ENCODE data around the gene ATP5PF.
A peak's percentile ranks its signal among the peaks of the same experiment; 100 is the strongest.
"Not testable (repeated sequence)": the region's sequence is repeated elsewhere in the genome, so short reads cannot be mapped to it uniquely, and the experiment has no call there.

The ATP5PF gene

DNA sequence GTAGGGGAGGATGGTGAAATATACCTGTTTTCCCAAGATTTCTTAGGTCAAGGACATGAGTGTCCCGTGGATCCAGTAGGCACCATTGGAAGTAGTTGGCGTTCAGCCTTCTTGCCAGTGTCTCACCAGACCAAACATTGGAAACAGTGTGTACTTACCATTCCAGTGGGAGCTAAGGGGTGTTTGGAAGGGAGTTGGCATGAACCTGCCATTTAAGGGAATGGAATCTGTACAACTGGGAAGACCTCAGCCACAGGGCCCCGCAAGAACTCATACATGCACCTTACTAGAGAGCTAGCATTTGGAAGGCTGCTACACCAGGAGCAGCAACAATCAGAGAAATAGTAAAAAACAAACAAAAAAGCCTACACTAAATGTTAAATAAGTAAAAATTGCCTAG lies 12.7 kb downstream of the ATP5PF start:
- DNase-seq, result no peak

- no peak for DNase-seq
These were observed 17.1 kb downstream of the ATP5PF start for GRCh38 chr21:25717491-25718147.

DNA sequence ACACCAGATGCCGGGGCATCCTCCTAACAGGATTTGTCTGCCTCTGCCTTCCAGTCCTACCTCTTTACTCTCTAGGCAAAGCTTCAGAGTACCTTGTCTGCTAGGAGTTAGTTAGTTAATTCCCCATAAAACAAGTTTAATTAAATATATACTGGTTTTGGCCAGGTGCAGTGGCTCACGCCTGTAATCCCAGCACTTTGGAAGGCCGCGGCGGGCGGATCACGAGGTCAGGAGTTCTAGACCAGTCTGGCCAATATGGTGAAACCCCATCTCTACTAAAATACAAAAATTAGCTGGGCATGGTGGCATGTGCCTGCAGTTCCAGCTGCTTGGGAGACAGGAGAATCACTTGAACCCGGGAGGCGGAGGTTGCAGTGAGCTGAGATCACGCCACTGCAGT lies 20.6 kb downstream of the ATP5PF start:
- DNase-seq, result not testable (repeated sequence)

DNA sequence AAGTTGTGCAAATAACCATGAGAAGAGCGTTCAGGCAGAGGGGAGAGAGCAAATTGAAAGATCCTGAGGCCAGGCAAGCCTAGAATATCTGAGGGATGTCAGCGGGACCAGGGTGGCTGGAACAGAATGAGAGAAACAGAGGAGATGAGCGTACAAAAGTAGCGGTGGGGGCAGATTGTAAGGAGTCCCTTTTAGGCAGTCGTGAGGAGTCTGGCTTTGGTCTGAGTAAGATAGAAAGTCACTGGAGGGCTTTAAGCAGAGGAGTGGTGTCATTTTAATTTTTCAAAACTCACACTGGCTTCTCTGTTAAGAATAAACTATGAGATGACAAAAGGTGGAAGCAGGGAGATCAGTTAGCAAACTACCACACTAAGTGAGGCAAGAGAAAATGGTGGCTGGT lies 24.2 kb downstream of the ATP5PF start:
- no peak for DNase-seq

GRCh38 chr21:25709684-25710265 lies 24.9 kb downstream of the ATP5PF start:
- no peak for DNase-seq

DNA sequence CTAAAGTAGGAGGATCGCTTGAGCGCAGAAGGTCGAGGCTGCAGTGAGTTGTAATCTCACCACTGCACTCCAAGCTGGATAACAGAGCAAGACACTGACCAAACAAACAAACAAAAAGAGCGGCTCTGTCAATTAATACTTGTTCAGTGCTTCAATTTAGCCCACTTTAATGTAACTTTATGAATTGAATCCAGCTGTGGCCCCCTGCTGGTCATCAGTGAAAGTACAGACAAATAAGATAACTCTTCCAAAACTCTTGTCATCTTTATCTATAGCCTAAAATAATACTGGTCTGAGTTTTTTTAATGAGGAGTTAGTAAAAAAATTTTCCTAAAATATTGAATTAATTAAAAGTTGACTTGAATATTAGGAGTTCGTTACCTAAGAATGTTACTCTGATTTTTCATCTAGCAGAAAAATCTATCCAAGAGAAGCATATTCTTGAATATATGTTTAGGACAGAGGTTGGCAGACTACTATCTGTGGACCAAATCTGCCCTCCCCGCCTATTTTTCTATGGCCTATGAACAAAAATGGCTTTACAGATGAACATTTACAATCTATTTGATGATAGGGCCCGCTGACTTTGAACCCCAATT lies 26.1 kb downstream of the ATP5PF start:
- DNase-seq, result peak; percentile 45 to 67

DNA sequence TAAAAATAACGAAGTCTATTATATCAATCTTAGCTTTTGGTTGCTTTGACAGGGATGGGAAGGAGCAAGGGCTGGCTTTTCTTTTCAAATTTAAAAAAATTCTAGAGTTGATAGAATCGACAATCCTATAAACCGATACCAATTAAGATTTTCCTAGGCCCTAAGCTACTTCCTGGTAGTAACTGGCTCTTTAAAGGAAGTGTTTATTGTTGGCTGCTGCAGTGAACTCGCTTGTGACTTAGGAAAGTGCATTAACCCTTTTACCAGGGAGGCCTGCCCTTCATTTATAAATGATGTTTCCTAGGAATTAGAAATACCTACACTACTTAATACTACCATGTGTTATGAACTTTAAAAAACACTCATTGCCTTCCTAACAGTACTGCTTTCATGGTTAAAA lies 33.2 kb downstream of the ATP5PF start:
- DNase-seq, result no peak

GRCh38 chr21:25700741-25701140 lies 34.0 kb downstream of the ATP5PF start:
- DNase-seq, result no peak

DNA sequence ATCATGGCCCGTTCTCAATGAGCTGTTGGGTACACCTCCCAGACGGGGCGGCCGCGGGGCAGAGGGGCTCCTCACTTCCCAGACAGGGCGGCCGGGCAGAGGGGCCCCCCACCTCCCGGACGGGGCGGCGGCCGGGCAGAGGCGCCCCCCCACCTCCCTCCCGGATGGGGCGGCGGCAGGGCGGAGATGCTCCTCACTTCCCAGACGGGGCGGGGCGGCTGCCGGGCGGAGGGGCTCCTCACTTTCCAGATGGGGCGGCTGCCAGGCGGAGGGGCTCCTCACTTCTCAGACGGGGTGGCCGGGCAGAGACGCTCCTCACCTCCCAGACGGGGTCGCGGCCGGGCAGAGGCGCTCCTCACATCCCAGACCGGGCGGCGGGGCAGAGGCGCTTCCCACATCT lies 39.2 kb downstream of the ATP5PF start:
- DNase-seq, result not testable (repeated sequence)

GRCh38 chr21:25691976-25692375 lies 42.7 kb downstream of the ATP5PF start:
- DNase-seq, result no peak

DNA sequence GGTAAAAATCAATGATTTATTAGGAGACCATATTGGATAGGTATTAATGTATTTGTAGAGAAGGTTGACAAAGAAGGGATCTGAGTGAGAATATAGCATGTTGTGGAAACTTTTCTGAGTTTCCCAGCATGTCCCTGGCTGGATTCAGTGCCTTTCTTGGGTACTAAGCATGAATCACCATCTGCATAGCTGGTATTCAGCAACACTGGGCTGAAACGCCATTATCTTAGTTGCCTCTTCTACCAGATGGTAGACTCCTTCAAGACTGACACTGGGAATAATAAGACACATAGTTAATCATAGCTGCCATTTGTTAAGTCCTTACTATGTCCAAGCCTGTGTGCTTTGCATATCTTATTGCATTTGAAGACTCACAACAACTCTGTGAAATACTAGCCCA lies 45.5 kb downstream of the ATP5PF start:
- no peak for DNase-seq

DNA sequence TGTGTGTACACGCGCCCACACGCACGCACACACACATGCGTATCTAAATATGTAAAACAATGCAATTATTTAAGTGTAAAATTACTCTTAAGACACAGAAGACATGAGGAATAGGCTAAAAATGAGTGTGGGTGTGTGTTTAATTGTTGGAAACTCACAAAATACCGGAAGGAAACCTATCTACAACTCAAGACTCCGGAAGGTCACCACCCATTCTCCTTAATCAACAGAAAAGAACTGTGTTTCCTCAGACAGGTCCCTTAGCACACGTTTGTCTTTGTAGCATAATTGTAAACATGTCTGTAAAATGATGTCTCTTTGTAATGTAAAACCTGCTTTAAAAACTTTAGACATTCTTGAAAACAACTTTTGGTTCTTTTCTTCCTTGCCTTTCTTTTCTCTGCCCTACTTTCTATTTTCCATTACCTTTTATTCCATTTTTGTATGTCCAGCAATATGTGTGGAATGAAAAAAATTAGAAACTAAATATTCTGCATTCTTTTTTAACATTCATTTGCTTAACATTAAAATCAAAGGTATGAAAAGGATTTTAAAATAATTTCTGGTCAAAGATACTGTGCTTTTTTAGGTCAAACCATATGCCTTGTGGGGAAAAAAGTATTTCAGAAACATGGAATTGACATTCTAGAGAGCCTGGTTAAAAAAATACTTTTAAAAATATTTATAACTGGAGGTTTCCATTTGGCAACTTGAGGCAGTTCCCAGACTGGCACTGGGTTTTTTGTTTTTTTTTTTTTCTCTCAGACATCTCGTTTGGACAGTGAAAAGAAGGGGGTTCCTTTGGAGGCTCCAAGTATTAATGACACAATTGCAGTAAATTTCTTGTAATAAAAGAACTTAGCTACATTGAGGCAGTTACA lies 46.2 kb downstream of the ATP5PF start:
- no peak for DNase-seq

GRCh38 chr21:25687787-25688186 lies 46.9 kb downstream of the ATP5PF start:
- DNase-seq, result no peak

DNA sequence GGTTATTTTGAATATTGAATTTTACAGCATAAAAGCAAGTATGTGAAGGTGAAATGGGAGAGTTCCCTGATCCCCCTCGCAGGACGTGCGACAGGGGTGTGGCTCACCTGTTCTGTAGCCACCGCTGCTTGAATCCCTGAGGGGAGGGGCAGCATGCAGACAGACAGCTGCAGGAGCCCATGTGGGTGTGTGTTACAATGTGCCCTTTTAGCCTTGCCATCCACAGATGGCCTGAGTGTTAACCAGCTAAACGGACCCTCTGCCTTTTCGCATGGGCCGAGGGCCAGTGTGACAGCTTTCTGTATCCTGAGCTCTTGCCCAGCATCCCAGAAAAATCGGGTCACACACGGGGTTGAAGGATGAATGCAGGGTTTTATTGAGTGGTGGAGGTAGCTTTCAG lies 52.3 kb downstream of the ATP5PF start:
- no peak for DNase-seq

DNA sequence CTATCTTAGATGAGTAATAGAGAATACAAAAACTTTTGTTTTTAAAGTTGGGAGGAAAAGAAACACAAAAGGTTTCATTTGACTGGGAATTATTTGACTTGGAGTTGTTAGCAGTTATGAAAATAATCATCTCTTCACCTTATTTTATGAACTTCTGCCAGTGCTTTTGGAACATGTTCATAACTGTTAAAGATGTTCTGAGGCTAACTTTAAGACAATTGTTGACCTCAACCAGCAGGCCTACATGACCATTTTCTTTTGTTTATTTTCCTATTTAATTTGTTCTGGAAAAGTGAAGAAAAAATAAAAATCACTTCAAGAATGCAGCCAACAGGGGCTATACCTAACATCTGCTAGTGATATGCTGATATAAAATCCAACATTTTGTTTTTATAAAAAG lies 58.3 kb downstream of the ATP5PF start:
- DNase-seq, result no peak
